ENCODE results near the gene GDPD3. TPM values are rescaled to one million over a fixed set of nuclear protein-coding genes. Genes with fewer than 3 reads are reported as not detected.

The GDPD3 gene
- total RNA-seq, 1 donor from 2014 or later: 6.9 TPM

- intact Hi-C loops (cut with DNase I): loop anchor here (5.0 to 10.0 kb wide), 2 partner anchors 255 to 337 kb away; partner anchors contain the start of genes PRRT2 and ZNF771
- H3K27me3 ChIP-seq: no peaks in the 10 kb centered on the region
- peak overlapping the region; percentile 80 to 100 for H3K4me3 ChIP-seq
- H3K27ac ChIP-seq: peak overlapping the region; percentile 99
- H3K4me1 ChIP-seq: peaks cover 62% of the 10 kb centered on the region
- H3K9me3 ChIP-seq: no peaks in the 10 kb centered on the region
- H3K36me3 ChIP-seq: peaks cover 0 to 55% of the 10 kb centered on the region in 2 donors
- TF ChIP-seq POLR2AphosphoS5 (IDR thresholded peaks at IDR 0.05; ENCODE audit: insufficient read depth in 1 of 2, low read depth in 1 of 2): no peak
- TF ChIP-seq POLR2A (IDR thresholded peaks at IDR 0.05): no peak
- TF ChIP-seq CTCF (IDR thresholded peaks at IDR 0.05): no peak
- DNase-seq (ENCODE audit: extremely low spot score in 2 of 2): no peak
Measured at GRCh38 chr16:30067584-30067916, 45.8 kb downstream of the GDPD3 start.

- H3K36me3 ChIP-seq: peaks cover 0 to 49% of the 10 kb centered on the region in 2 donors
- H3K27ac ChIP-seq: peak overlapping the region; percentile 99
- DNase-seq (ENCODE audit: extremely low spot score in 2 of 2): no peak
- TF ChIP-seq POLR2A (IDR thresholded peaks at IDR 0.05): no peak
- TF ChIP-seq CTCF (IDR thresholded peaks at IDR 0.05): no peak
- TF ChIP-seq POLR2AphosphoS5 (IDR thresholded peaks at IDR 0.05; ENCODE audit: insufficient read depth in 1 of 2, low read depth in 1 of 2): peak in 1 of 2 donors; percentile 28
- H3K9me3 ChIP-seq: no peaks in the 10 kb centered on the region
- intact Hi-C loops (cut with DNase I): loop anchor here (5.0 to 10.0 kb wide), 2 partner anchors 255 to 338 kb away; partner anchors contain the start of genes PRRT2 and ZNF771
- H3K4me3 ChIP-seq: peak overlapping the region; percentile 80 to 100
- peaks cover 62% of the 10 kb centered on the region for H3K4me1 ChIP-seq
- H3K27me3 ChIP-seq: no peaks in the 10 kb centered on the region
Measured at GRCh38 chr16:30066761-30067583, 46.4 kb downstream of the GDPD3 start.

GRCh38 chr16:30065943-30066760, 47.2 kb downstream of the GDPD3 start:
- Histone ChIP-seq H3K4me1 (peaks cover 62% of the 10 kb centered on the region), H3K4me3 (peak overlapping the region; percentile 80 to 100), H3K9me3 (no peaks in the 10 kb centered on the region), H3K27me3 (no peaks in the 10 kb centered on the region), H3K36me3 (peaks cover 0 to 41% of the 10 kb centered on the region in 2 donors), H3K27ac (peak overlapping the region; percentile 99)
- no peak for DNase-seq (ENCODE audit: extremely low spot score in 2 of 2)
- no peak for TF ChIP-seq POLR2A (IDR thresholded peaks at IDR 0.05)
- TF ChIP-seq POLR2AphosphoS5 (IDR thresholded peaks at IDR 0.05; ENCODE audit: insufficient read depth in 1 of 2, low read depth in 1 of 2): peak in 1 of 2 donors; percentile 11
- no peak for TF ChIP-seq CTCF (IDR thresholded peaks at IDR 0.05)
- intact Hi-C loops (cut with DNase I): loop anchor here (5.0 to 10.0 kb wide), 2 partner anchors 254 to 339 kb away; partner anchors contain the start of genes PRRT2 and ZNF771

- DNase-seq (ENCODE audit: extremely low spot score in 2 of 2): peak in 1 of 2 donors; percentile 98
- no peaks in the 10 kb centered on the region for H3K9me3 ChIP-seq
- peaks cover 65% of the 10 kb centered on the region for H3K4me1 ChIP-seq
- no peaks in the 10 kb centered on the region for H3K27me3 ChIP-seq
- H3K4me3 ChIP-seq: peak within 1 kb of the TSS; percentile 90 to 100
- H3K27ac ChIP-seq: peak within 1 kb of the TSS; percentile 99
- peaks cover 0 to 33% of the 10 kb centered on the region in 2 donors for H3K36me3 ChIP-seq
- peak; percentile 30 to 97 for TF ChIP-seq POLR2A (IDR thresholded peaks at IDR 0.05)
- TF ChIP-seq POLR2AphosphoS5 (IDR thresholded peaks at IDR 0.05; ENCODE audit: insufficient read depth in 1 of 2, low read depth in 1 of 2): peak; percentile 93 to 99
- peak in 1 of 3 experiments; percentile 5 for TF ChIP-seq CTCF (IDR thresholded peaks at IDR 0.05)
- intact Hi-C loops (cut with DNase I): loop anchor here (5.0 to 10.0 kb wide), 2 partner anchors 253 to 339 kb away; partner anchors contain the start of genes PRRT2 and ZNF771
Measured at GRCh38 chr16:30065102-30065942, 48.0 kb downstream of the GDPD3 start, which contains the start of gene ALDOA. Gene ALDOA, plus strand, starts transcription at chr16:30065760. Its CDS starts 1,138 bp downstream, at chr16:30066898.

All from vagina (tissue), 2 donors.